HG03558 (cell line): ENCODE measurements around the gene C4orf54.

Experiments used
- ATAC-seq: cut with Tn5 transposase; IDR thresholded peaks from one replicate; pipeline ENCODE4 v1.9.1; 2021; ENCODE audit warnings: moderate number of reproducible peaks; ENCODE audit not compliant: unreplicated experiment; ENCODE audit errors: extremely low read depth

C4orf54 gene

DNA sequence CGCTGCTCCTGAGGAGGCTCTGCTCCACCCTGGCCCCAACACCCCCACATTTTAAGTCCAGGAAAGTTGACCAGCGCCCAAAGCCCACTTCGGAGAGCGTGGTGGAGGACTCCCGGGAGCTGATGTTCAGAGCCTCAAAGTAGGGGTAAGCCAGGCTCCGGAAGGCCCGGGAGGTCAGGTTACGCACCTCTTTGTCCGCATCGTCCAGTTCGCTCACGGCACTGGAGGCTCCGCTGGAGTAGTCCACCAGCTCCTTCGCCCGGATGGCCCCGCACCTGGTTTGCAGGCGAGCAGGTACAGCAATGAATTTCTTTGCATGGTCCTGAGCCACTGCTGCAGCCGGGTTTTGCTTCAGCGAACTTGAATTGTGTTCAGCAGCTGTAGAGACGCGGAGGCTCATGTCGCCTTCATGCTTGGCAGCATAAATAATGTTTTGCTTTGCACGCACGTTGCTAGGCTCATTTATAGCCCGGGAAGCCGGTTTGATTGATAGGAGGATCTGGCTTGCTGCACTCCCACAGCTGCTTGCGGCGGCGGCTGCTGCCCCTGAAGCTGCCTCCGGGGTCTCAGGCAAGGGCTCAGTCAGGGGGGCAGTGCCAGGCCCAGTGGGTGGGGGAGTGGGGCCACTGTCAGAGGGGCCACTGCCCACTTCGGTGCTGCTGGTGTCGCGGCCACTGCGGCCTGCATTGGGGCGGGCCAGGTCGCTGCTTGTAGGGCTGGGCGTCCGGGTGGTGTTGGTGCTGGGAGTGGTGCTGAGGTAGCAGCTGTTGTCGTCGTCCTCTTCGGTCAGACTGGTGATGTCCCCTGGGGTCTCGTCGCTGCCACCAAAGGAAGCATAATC, 4.8 kb downstream of the C4orf54 start:
- no peak for ATAC-seq

DNA sequence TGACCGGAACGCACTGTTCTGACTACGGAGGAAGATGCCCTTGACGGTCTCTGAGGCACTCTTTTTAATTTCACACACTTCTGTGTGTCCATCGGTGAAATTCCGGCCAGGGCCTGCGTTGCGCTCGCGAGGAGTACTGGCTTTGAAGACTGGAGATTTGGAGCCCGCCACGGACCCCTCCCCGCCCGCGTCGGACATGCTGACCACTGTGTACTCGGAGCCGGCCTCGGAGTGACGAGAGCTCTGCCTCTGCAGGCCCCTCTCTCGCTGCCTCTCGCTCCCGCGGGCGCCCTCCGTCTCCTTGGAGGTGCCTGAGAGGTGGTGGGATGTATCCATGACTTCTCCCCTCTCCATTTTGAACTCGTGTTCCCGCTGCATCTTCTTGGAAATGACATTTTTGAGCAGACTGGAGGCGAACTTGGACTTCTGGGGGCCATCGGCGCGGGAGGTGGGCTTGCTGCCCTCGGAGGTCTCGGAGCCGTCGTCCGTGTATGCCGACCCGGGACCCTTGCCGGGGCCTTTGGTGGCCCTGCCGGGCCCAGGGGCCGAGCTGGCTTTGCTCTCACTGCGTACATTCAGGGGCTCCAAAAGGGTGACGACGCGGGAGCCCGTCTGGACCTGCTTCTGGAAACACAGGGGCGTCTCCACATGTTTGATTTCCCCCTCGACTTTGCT, 5.7 kb downstream of the C4orf54 start:
- ATAC-seq, result no peak

DNA sequence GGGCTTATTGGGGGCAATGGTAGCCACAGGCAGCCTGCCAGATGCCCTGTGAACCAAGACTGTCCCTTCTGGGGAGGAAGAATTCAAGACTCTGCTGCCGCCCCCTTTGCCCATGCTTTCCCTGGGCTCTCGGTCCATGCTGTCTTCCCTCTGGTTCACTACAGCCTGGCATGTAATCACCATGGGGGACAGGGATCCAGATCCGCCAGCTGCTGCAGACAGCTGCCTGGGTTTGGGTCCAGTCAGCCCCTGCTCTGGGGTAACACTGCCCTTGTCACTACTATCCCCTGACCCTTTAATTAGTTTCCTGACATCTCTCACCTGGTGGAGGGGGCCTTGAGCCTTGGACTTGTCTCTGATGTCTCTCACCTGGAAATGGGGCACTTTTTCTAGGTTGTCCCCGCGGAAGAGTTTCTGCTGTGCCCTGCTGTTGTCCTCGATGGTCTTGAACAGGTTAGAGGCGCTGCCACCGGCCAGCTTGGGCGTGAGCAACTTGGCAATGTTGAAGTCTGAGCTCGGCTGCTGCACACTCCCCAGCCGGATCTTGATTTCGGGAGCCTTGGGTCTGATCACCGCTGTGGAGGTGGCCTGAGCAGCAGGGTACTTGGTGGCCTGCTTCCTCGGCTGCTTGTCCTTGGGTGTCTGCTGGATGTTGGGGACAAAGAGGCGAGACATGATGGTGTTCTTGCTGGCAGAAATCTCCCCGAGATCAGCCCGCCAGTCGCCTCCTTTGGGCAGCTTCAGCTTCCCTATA, 6.4 kb downstream of the C4orf54 start:
- ATAC-seq, result no peak

DNA sequence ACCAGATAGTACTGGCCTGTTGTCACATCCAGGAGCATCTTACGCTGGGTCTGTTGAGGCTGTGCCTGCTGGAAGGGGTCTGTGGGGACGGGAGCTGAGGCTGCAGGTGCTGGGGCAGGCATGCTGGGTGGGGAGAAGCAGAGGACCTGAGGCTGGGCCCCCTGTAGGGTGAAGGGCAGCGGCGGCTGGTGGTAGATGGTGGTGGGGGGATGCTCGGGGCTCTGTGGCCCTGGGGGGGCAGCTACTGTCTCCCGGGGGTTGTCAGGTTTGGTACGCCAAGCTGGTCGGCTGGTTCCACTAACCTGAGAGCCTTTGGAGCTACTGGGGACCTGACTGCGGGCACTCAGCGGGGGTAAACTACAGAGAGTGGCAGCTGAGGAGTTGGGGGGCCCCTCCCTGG, 7.8 kb downstream of the C4orf54 start:
- no peak for ATAC-seq

DNA sequence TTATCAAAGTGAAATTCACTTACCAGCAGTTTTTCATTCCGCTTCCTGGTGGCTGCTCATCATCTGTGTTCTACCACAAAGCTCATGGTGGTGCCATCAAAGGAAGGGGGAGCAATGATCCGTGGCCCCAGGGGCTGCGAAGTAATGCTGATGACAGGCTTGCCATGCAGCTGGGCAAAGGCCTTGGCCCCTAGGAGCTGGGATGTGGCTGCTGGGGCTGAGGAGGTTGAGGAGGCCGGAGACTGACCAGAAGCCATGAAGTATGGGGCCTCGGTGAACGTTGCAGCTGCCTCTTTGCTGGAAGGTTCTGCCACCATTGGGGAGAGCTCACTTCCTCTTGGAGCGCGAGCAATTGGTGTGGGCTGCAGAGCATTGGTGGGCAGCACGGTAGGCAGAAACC, 8.4 kb downstream of the C4orf54 start:
- ATAC-seq, result no peak

DNA sequence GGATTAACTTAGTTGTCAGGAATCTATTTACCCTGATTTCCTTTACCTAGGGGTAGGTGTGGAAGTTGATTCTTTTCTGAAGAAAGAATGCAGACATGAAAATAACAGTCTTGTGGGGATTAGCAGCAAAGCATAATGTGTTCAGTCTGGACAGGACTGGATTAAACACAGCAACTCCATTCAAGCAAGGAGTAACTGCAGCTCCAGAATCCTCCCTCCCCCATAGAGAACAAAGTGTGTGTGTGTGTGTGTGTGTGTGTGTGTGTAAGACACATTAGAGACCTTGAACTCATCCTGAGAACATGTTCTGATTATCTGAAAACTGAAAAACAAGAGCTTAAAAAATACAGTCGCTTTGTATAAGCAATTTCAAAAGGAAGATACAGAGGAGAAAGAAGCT, 9.3 kb downstream of the C4orf54 start:
- ATAC-seq, result no peak

DNA sequence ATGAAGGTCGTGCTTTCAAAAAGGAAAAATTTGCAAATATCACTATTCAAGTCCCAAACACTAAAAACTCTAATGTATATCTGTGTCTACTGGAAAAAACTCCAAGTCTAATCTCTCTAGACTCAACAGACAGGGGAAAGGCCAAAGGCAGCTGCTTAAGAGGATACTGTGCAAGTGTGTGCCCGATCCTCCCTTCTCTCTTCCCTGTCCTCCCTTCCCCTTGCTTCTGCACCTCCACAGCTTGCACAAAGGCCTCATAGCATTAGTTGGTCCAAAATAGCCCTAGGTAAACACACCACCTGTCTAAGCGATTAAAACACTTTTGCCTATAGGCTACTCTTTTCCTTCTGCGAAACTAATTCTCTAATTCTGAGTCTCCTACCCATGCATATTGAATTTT, 10.6 kb downstream of the C4orf54 start:
- no peak for ATAC-seq

DNA sequence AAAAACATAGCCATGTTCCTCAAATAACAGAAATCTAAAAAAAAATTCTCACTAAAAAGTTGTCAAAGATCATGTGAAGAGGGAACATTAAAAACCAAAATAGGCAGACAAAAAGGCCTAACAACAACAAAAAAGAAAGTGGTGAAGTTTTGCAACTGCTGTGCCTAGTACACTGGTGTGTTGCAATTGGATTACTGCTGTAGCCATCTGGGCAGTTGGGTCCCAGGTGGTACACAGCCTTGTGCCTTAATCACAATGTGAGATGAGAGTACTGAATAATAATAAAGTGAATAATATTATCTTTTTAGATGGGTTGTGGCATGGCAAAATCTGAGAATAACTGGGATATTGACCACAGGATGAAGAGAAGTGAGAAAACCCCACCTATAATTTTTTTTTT, 12.0 kb downstream of the C4orf54 start:
- ATAC-seq, result no peak

DNA sequence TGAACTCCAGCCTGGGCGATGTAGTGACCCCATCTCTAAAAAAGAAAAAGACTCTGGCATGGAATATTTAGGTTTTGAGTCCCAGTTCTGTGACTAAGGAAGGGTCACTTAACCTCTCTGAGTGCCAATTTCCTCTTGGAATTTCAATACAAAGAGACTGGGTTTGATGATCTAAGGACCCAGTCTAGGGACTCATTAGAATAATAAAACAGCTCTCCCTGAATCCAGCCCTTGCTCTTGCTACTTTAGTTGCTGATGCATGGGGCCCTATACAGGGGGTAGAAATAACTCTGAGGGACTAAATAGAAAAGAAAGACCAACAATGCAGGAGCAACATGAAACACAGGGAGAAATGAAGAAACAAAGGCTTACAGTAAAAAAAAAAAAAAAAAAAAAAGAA, 12.6 kb downstream of the C4orf54 start:
- no peak for ATAC-seq

DNA sequence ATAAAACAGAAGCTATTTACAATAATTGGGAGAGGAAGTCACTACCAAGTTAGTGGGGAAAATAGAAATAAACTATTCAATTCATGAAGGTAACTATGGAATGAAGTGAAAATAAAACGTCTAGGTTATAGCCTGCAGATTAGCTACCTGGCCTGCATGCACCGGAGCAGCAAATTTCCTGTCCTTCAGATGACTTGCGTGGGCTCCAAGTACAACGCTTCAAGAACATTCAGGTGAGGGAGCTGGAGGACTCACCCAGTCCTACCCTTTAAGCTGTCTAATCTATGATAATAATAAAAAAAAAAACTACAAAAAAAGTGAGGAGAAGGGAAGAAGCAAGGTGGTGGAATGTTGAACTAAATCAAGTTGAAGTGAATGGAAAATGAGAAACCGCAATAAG, 13.2 kb downstream of the C4orf54 start:
- no peak for ATAC-seq

DNA sequence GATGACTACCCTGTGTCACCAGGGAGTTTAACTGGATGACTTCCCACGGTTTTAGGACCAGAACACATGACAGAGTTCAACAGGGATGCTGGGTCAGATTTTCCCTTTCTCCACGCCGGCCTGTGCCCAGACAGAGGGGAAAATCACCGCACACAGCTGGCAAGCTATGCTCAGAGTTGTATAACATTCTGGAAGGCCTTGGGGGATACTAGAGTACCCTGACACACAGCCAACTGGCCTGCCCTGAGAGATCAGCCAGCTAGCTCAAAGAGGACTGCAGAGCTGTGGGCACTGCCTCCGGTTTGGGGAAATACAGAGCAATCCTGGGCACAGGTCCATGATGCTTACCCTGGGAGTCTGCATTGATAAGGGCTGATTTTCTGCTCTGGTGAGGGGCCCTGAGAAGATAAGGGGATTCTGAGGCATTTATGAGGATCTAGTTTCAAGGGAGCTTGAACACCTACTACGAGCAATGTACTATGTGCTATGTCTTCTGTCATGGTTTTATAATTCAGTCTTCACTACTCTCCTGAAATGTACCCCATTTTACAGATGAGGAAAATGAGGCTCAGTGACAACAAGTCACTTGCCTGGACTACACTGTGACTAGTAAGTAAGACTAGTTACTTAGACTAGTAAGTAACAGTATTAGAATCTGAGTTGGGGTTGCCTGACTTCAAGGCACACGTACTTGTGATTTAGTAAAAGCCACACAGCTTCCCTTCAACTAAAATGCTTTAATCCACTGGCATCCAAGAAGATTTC, 14.7 kb downstream of the C4orf54 start:
- no peak for ATAC-seq

DNA sequence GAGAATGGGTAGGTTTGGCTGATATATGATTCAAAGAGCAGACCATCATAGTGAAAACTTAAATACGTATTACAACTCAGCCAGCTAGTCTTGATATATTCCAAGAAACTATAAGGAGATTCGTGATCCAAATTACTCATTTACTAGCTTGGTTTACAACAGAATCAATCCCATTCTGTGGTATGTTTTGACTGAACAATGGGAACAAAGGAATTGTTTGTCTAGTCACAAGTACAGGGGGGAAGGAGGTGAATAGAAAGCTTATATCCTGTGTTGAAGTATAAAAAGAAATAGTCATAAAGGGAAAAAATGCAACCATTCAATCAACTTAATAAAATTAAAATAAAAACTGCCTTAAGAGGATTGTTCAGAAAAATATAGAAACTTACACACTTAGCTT, 17.0 kb downstream of the C4orf54 start:
- ATAC-seq, result no peak

DNA sequence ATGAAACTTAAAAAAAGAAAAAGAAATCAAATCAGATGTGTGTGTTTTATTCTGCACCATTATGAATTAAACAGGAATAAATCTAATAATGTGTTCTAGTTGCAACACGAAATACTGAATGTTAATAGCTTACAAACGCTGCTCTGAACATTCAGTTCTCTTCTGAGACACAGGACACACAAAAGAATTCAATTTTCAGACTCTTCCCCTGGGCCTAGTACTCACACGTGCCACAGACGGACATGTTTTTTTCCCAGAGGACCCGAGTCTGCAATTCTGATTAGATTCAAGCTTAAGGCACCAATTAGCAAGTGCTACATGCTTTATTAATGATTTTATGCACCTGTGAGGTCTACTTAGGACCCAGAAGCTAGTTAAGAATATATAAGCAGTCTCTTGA, 20.5 kb downstream of the C4orf54 start:
- ATAC-seq, result no peak

DNA sequence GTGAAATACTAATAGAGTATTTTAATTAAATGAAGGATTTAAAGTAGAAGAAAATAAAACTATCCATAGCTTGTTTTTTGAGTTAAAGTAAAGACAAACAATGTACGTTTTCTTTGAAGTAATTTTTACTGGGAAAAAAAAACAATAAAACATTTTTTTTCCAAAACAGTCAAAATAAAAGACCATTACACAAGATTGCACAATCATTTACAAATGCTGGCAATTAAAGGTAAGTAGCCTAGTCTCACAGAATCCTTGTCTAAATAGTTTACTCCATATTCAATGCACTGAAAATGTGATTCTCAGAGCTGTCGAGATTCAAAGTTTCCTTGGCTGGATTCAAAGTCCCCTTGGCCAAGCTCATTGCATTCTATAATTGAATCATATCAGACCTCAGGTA, 21.2 kb downstream of the C4orf54 start:
- ATAC-seq, result no peak

DNA sequence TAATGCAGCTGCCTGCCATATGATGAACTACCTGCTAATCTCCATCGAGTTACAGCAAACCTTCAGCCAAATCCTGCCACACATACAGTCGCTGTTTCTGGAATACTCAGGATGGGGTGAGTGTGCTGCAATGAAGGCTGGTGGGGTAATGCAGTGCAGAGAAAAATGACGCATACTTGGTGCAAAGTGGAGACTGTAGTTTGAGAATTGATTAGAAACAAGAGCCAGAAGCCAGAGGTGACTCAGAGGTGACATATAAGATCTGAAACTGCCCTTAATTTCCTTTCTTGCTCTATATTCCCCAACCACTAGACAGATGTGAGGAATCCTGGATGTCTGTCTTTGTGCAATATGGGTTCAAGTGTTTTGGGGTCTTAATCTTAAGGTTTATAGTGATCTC, 22.0 kb downstream of the C4orf54 start:
- ATAC-seq, result no peak

DNA sequence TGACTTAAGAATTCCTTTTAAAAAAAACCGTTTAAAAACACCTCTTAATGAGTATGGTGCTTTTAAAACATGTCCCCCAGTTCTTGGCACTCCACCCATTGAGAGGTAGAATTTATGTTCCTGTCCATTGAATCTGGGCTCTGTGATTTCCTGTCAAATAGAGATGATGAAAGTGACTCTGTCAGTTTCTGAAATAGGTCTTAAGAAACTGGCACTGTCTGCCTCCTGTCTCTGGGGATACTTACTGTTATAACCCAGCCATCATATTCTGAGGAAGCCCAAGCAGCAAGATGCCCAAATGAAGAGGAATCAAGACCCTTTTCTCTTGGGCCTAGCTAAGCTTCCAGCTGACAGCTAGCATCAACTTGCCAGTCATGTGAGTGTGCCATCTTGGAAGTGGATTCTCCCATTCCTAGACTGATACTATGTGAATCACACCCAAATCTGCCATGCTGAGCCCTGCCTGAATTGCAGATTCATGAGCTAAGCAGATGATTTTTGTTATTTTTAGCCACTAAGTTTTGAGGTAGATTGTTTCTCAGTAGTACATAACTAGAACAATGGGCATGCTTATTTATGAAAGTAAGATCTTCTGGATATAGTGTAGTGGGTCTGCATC, 22.8 kb downstream of the C4orf54 start:
- no peak for ATAC-seq

DNA sequence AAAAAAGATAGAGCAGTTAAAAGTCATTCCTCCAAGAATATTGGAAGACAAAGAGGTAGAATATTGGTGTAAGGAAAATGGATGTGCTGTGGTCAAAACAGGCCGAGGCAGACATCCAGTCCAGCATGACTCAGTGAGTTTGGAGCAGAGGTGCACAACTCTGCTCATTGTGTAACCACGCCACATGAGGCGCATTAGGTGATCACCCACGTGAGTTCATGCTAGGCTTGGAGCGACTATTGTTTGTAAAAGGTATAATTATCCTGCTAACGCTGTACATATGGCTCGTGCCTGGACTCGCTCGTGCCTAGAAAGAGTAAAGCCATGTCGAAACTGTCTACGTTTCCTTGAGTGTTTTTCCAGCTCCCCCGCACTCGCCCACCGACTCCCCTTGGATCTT, 23.9 kb downstream of the C4orf54 start:
- ATAC-seq, result no peak

DNA sequence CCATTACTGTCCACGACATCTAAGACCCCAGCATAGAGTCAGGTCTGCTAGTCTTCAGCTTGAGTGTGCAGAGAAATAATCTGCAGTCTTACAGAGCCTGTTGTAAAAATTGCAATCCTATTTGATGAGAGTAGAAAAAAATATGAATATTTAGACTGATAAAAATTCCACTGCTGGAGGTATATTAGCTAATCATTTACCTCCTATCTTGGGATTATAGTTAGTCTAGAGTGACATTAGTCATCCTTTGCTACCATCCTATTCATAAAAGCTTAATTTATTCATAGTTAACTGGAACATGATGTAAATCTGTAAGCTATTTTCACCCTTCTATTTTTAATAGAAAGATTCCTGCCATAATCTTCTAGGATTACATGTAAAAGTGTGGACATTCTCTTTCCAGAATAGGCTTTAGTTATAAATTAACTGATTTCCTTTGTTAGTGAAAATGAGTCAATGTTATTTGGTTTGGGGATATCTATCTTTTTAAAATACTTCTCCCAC, 26.7 kb downstream of the C4orf54 start:
- no peak for ATAC-seq

DNA sequence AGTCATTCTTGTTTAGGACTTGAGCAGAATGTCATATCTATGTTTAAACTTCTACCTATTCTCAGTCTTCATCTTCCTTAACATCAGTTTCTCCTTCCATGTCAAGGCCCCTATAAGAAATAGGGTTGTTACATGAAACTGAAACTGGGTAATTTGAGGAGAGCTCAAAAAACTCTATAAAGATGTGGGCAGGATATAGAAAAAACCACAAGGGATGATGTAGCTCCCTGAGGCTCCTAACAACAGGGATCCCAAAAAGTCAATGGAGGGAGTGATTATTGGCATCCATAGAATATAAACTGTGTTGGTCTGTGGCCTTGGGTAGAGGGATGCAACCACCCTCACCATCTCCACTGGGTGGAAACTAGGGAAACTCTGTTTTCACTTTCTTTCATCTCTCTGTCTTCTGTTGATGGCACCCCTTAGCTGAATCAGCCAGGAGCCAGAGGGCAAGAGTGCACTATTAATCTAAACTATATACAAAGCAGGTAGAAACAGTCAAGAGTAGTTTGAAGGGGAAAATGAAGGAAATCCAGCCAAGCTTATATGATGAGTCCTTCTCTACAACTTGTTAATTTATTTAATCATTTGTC, 27.6 kb downstream of the C4orf54 start:
- ATAC-seq, result no peak

DNA sequence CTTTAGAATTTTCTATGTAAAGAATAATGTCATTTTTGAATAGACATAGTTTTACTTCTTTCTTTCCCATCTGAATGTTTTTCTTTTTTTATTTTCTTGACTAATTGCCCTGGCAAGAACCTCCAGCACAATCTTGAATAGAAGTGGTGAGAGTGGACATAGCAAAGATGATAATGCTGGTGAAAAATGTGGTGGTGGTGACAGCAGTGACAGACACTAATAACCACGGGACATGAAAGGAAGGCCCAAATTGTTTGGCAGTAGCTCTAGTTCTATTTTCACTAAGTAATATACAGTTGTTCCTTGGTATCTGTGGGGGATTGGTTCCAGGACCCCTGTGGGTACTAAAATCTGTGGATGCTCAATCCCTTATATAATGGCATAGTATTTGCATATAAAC, 29.6 kb downstream of the C4orf54 start:
- ATAC-seq, result no peak
